Right lobe of liver (tissue), 6 donors: ENCODE data around the gene CCDC170. TPM values are rescaled to one million over a fixed set of nuclear protein-coding genes. Genes with fewer than 3 reads are reported as not detected.
A peak's percentile ranks its signal among the peaks of the same experiment; 100 is the strongest.

Source experiments
- ATAC-seq, 4 donors: fragments of 200-7000 bp; cut with Tn5 transposase; one replicate each; pipeline ENCODE4 v1.9.1; 2020; ENCODE audit warnings: mild to moderate bottlenecking in 4 of 4, moderate library complexity in 4 of 4
- DNase-seq, 3 donors: peaks; one replicate each; pipeline ENCODE4 v3.0.0-alpha.2; 2020
- H3K27ac ChIP-seq, 3 donors: fragments of 200-600 bp; one replicate each; pipeline ENCODE4 v1.8.0; 2022
- H3K27me3 ChIP-seq, 2 donors: fragments of 200-600 bp; one replicate each; pipeline ENCODE4 v1.8.0; 2022
- H3K36me3 ChIP-seq, 4 donors: fragments of 200-600 bp; sonication (generic) in 1 of 4; one replicate each; pipeline versions ENCODE4 v1.5.1 to v1.8.0; 2017 to 2022; ENCODE audit warnings: control low read depth in 1 of 4
- H3K4me1 ChIP-seq, 4 donors: fragments of 200-600 bp; sonication (generic) in 1 of 4; one replicate each; pipeline versions ENCODE4 v1.5.1 to v1.8.0; 2017 to 2022; ENCODE audit warnings: control low read depth in 1 of 4
- H3K4me3 ChIP-seq, 3 donors: fragments of 200-600 bp; one replicate each; pipeline ENCODE4 v1.8.0; 2022
- H3K9me3 ChIP-seq, 4 donors: fragments of 200-600 bp; sonication (generic) in 1 of 4; one replicate each; pipeline versions ENCODE4 v1.5.1 to v1.8.0; 2017 to 2022; ENCODE audit warnings: control low read depth in 1 of 4
- POLR2A ChIP-seq: fragments of 450-650 bp; IDR thresholded peaks from one replicate; pipeline ENCODE4 v1.6.1; 2017; ENCODE audit warnings: antibody characterized with exemption, mild to moderate bottlenecking
- WGBS: methylation state at CpG from one replicate; pipeline ENCODE4 v1.1.6; 2018; ENCODE audit warnings: low coverage, low lambda C conversion rate; ENCODE audit not compliant: insufficient coverage; ENCODE audit errors: missing lambda C conversion rate; 5-methylcytosine and 5-hydroxymethylcytosine counted together
- intact Hi-C, 2 donors: fragments of 100-400 bp; cut with DNase I; formaldehyde crosslinking; loops; one replicate each; pipeline versions ENCODE4 v1.11.2 to v1.14.1; 2022
- total RNA-seq, 6 experiments: library from RNA; depleted of rRNA in 2 of 6; stranded (reverse); fragments of >200 nt in 2 of 6; fragmentation: NEBNext Ultra II Directional in 3 of 6; extraction: Animal tissue kit (Norgen Biotek cat#: 25700) in 3 of 6; gene quantifications; one replicate each; pipeline versions ENCODE4 v1.1.0 to v1.2.4, GENCODE V29; 2016 to 2023
- TF ChIP-seq, protein P1 (sequence below), 4 donors: fragments of 200-600 bp in 3 of 4; fragments of 450-650 bp in 1 of 4; IDR thresholded peaks; one replicate each; pipeline versions ENCODE4 v1.5.1 to v1.8.0; 2016 to 2022; ENCODE audit warnings: antibody characterized with exemption in 4 of 4, mild to moderate bottlenecking in 2 of 4
- donor health status: DM: no; HTN: yes; CAD: no.
- donor health status: DM: no; HTN: no; CAD: no.
- donor health status: DM: no; HTN: no; CAD: no.
- donor health status: DM: no; HTN: yes; CAD: no.
- donor health status: DM: no; HTN: yes; CAD: no.

CCDC170 gene
- total RNA-seq, 6 experiments from 2014 or later = 0.31 to 0.93 (median 0.55) TPM

DNA sequence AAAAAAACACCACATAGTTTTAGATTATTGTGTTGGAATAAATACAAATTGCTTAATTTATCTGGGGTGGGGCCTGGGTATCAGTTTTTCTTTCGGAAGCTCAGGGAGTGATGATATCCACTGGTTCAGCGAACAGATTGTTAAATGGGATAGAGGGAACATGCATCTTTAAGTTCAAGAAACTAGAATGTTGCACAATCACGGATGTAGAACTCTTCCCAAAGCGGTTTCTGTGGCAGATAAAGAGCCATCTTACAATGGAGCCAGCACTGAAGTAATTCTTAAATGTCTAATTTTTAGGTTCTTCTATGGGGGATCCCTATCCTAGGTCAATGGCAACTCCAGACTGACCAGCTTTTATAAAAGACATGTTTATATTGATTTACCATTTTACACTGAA, 32.1 kb upstream of the CCDC170 start:
- H3K27me3 ChIP-seq = no peaks in the 10 kb centered on the region
- H3K4me3 ChIP-seq = no peak overlapping the region
- peaks cover 0 to 38% (median 7%) of the 10 kb centered on the region in 4 donors for H3K36me3 ChIP-seq
- no peak overlapping the region for H3K27ac ChIP-seq
- WGBS = 89% methylated on average over 4 of the region's 4 CpGs
- H3K9me3 ChIP-seq = no peaks in the 10 kb centered on the region
- no peak for ATAC-seq
- TF ChIP-seq, protein P1, sequence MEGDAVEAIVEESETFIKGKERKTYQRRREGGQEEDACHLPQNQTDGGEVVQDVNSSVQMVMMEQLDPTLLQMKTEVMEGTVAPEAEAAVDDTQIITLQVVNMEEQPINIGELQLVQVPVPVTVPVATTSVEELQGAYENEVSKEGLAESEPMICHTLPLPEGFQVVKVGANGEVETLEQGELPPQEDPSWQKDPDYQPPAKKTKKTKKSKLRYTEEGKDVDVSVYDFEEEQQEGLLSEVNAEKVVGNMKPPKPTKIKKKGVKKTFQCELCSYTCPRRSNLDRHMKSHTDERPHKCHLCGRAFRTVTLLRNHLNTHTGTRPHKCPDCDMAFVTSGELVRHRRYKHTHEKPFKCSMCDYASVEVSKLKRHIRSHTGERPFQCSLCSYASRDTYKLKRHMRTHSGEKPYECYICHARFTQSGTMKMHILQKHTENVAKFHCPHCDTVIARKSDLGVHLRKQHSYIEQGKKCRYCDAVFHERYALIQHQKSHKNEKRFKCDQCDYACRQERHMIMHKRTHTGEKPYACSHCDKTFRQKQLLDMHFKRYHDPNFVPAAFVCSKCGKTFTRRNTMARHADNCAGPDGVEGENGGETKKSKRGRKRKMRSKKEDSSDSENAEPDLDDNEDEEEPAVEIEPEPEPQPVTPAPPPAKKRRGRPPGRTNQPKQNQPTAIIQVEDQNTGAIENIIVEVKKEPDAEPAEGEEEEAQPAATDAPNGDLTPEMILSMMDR (IDR thresholded peaks at IDR 0.05) = no peak
- no peak for TF ChIP-seq POLR2A
- no peaks in the 10 kb centered on the region for H3K4me1 ChIP-seq
- DNase-seq = no peak
- intact Hi-C loops = no loop called here

DNA sequence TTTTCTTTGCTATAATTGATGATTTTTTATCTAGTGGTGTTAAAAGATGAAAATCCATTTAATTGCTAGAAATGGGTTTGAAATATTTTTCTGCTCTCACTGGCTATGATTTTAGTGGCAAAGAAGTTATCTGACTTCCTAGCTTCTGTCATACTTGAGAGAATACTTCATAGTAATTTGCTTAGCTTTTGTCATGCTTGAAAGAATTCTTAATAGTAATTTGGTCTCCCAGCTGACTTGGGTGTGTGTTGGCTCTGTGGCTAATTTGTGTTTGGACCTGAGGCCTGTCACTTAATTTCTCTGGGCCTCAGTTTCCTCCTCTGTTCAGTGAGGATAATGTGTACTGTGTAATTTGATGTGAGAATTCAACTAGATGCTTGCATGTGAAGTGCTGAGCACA, 29.1 kb upstream of the CCDC170 start:
- Histone ChIP-seq H3K36me3 (peaks cover 0 to 31% (median 3%) of the 10 kb centered on the region in 4 donors), H3K27ac (no peak overlapping the region), H3K9me3 (no peaks in the 10 kb centered on the region), H3K4me1 (no peaks in the 10 kb centered on the region), H3K4me3 (no peak overlapping the region), H3K27me3 (no peaks in the 10 kb centered on the region)
- TF ChIP-seq, protein P1 (IDR thresholded peaks at IDR 0.05) = no peak
- no peak for TF ChIP-seq POLR2A
- DNase-seq = no peak
- intact Hi-C loops = no loop called here
- no peak for ATAC-seq

DNA sequence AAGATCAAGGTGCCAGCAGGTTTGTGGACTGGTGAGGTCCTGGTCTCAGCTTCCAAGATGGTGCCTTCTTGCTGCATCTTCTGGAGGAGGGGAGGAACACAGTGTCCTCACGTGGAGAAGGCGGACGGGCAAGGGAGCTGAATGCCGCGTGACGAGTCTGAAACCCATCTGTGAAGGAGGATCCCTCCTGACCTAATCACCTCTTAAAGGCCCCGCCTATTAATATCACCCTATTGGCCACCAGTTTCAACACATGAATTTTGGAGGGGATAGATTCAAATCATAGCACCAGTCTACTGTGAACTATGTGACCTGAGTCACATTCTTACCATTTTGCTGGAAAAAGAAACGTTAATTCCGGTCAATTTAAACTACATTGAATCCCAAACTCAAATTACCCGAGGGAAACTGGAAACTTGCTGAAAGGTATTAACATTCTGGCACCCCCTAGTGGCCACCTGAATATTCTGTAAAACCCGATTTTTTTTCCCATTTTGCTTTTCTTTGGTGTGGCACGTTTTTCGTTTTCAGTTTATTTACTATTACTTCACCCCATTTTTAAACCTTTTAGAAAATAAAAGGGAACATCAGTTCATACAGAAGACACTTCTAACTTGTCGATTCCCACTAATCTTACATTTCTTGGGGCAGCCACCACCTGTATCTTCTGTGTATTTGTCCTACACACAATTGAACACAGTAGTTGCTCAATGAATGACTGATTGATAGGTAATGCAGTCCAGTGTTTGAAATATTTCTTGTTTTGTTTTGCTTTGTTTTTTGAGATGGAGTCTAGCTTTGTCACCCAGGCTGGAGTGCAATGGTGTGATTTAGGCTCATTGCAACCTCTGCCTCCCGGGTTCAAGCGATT, 17.9 kb upstream of the CCDC170 start:
- no peaks in the 10 kb centered on the region for H3K27me3 ChIP-seq
- no peaks in the 10 kb centered on the region for H3K9me3 ChIP-seq
- TF ChIP-seq POLR2A = no peak
- TF ChIP-seq, protein P1 (IDR thresholded peaks at IDR 0.05) = peak; percentile 78 to 86 (median 82)
- H3K36me3 ChIP-seq = no peaks in the 10 kb centered on the region
- peak overlapping the region in 1 of 3 donors; percentile 33 for H3K4me3 ChIP-seq
- peak; percentile 66 to 87 (median 83) for ATAC-seq
- WGBS = 23% methylated on average over 13 of the region's 16 CpGs
- intact Hi-C loops = no loop called here
- H3K4me1 ChIP-seq = no peaks in the 10 kb centered on the region
- DNase-seq = no peak
- H3K27ac ChIP-seq = no peak overlapping the region

DNA sequence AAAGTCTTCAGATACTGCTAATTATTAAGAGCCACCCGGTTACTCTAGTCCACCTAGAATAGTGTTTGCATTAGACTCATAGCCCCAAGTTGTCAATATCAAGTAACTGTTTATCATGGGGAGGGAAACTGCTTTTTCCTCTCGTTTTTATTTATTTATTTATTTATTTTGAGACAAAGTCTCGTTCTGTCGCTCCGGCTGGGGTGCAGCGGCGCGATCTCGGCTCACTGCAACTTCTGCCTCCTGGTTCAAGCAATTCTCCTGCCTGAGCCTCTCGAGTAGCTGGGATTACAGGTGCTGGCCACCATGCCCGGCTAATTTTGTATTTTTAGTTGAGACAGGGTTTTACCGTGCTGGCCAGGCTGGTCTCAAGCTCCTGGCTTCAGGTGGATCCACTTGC, 16.1 kb upstream of the CCDC170 start:
- Histone ChIP-seq H3K4me3 (no peak overlapping the region), H3K9me3 (no peaks in the 10 kb centered on the region), H3K27ac (no peak overlapping the region), H3K27me3 (no peaks in the 10 kb centered on the region), H3K4me1 (no peaks in the 10 kb centered on the region), H3K36me3 (no peaks in the 10 kb centered on the region)
- TF ChIP-seq POLR2A = no peak
- TF ChIP-seq, protein P1 (IDR thresholded peaks at IDR 0.05) = no peak
- DNase-seq = no peak
- no peak for ATAC-seq
- WGBS = 92% methylated on average over 12 of the region's 12 CpGs
- intact Hi-C loops = no loop called here
